ENCODE data around the gene GSG1L. TPM values are rescaled to one million over a fixed set of nuclear protein-coding genes. Genes with fewer than 3 reads are reported as not detected.

GSG1L gene
- total RNA-seq, 1 donor from 2014 or later: not detected

DNA sequence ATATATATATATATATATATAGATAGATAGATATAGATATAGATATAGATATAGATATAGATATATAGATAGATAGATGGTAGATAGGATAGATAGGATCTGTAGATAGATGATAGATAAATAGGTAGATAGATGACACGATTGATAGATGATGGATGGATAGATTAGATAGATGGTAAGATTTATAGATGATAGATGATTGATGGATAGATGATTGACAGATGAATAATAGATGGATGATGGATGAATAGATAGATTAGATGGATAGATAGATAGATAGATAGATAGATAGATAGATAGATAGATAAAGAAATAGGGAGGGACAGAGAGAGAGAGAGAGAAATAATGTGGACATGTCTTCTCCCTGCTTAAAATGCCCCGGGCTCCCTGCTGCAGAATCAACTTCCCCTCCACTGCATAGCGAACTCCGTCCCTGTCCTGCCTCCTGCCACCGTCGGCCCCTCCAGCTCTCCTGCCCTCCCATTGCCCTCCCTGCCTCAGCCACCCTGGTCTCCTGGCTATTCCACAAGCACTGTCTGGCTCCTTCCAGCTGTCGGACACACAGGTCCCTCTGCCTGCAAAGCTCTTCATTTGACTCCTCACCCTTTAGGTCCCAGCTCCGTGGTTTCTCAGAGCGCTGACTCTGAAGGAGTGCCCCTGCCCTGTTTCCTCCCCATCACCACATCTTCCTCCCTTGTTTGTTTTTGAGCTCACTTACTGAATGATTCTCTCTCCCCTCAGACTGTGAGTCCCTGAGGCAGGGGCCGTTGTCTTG is 259.6 kb downstream of the GSG1L start:
- no peaks in the 10 kb centered on the region for H3K36me3 ChIP-seq
- H3K9me3 ChIP-seq: no peaks in the 10 kb centered on the region
- no peak overlapping the region for H3K27ac ChIP-seq
- H3K4me1 ChIP-seq: no peaks in the 10 kb centered on the region
- intact Hi-C loops (cut with DNase I): no loop called here
- no peak for DNase-seq (ENCODE audit: low spot score in 2 of 2)
- H3K4me3 ChIP-seq: no peak overlapping the region
- TF ChIP-seq, protein P1, sequence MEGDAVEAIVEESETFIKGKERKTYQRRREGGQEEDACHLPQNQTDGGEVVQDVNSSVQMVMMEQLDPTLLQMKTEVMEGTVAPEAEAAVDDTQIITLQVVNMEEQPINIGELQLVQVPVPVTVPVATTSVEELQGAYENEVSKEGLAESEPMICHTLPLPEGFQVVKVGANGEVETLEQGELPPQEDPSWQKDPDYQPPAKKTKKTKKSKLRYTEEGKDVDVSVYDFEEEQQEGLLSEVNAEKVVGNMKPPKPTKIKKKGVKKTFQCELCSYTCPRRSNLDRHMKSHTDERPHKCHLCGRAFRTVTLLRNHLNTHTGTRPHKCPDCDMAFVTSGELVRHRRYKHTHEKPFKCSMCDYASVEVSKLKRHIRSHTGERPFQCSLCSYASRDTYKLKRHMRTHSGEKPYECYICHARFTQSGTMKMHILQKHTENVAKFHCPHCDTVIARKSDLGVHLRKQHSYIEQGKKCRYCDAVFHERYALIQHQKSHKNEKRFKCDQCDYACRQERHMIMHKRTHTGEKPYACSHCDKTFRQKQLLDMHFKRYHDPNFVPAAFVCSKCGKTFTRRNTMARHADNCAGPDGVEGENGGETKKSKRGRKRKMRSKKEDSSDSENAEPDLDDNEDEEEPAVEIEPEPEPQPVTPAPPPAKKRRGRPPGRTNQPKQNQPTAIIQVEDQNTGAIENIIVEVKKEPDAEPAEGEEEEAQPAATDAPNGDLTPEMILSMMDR (IDR thresholded peaks at IDR 0.05): no peak
- no peaks in the 10 kb centered on the region for H3K27me3 ChIP-seq

DNA sequence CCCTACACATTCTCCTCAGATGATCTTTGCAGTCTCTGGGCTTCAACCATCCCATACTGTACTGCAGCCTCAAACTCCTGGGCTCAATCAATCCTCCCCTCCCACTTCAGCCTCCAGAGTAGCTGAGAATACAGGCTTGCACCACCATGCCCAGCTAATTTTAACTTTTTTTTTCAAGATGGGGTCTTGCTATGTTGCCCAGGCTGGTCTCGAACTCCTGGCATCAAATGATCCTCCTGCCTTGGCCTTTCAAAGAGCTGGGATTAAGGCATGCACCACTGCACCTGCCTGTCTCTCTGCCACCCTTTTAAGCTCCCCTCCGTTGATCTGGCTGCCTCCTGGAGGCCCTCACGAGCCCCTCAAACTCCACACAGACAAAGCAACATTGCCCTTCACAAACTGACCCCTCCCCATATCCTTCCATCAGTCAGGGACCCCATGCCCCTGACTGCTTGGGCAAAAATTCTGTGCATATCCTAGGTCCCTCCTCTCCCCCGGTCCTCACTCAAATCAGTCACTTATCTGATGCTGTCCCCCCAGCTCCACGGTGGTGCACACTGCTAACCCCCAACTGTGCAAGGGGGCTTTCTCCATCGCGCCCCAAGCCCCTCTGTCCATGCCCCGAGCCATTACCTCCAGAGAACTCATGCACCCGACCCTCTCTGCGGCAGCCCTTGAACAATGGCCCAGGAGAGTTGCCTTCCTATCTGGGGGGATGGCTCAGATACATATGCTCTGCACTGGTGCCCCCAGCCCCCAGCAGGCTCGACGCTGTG is 260.7 kb downstream of the GSG1L start:
- no peak for DNase-seq (ENCODE audit: low spot score in 2 of 2)
- Histone ChIP-seq H3K27me3 (no peaks in the 10 kb centered on the region), H3K9me3 (no peaks in the 10 kb centered on the region), H3K4me1 (no peaks in the 10 kb centered on the region), H3K36me3 (no peaks in the 10 kb centered on the region), H3K27ac (no peak overlapping the region), H3K4me3 (no peak overlapping the region)
- TF ChIP-seq, protein P1 (IDR thresholded peaks at IDR 0.05): no peak
- intact Hi-C loops (cut with DNase I): no loop called here

DNA sequence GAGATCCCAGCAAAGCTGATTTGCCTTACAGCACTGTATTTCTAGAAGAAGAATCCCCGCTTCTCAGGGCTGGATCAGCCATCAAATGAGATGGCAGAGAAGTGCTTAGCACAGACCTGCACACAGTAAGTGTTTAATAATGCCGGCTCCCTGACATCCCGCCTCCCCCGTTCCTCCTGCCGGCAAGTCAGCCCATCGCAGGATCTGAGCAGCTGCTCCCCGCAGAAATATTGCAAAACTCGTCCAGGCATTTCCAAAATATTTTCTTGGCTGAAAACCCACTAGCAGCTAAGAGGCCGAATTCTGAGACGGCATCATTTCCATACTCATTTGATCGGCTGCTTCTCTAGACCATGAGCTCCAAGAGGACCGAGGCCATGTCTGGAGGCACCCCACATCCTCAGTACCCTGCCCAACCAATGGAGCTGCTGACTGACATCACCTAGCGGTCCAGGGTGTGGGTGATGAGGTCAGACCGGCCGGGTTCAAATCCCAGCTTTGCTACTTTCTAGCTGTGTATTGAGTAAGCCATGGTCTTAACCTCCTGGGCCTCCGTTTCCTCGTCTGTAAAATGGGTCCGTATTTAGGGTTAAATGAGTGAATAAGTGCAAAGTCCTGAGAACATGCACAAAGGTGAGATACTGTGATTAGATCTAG is 262.1 kb downstream of the GSG1L start:
- no peak overlapping the region for H3K4me3 ChIP-seq
- H3K27ac ChIP-seq: no peak overlapping the region
- TF ChIP-seq, protein P1 (IDR thresholded peaks at IDR 0.05): no peak
- no peaks in the 10 kb centered on the region for H3K36me3 ChIP-seq
- intact Hi-C loops (cut with DNase I): no loop called here
- H3K9me3 ChIP-seq: no peaks in the 10 kb centered on the region
- no peak for DNase-seq (ENCODE audit: low spot score in 2 of 2)
- H3K4me1 ChIP-seq: no peaks in the 10 kb centered on the region
- no peaks in the 10 kb centered on the region for H3K27me3 ChIP-seq

DNA sequence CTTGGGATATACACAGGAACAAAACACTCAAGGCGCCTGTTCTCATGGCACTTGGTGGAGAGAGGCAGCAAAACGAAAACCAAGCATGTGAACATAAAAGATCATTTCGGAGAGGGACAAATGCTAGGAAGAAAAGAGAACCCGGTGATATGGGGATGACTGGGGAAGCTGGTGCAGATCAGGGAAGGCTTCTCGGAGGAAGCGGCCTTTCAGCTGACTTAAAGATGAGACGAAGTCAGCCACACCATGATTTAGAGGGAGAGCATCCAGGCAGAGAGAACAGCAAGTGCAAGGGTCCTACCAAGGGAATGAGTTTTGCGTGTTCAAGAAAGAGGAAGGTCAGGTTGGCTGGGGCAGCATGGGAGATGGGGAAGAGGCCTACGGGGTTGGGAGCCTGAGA is 262.7 kb downstream of the GSG1L start:
- intact Hi-C loops (cut with DNase I): no loop called here
- H3K36me3 ChIP-seq: no peaks in the 10 kb centered on the region

DNA sequence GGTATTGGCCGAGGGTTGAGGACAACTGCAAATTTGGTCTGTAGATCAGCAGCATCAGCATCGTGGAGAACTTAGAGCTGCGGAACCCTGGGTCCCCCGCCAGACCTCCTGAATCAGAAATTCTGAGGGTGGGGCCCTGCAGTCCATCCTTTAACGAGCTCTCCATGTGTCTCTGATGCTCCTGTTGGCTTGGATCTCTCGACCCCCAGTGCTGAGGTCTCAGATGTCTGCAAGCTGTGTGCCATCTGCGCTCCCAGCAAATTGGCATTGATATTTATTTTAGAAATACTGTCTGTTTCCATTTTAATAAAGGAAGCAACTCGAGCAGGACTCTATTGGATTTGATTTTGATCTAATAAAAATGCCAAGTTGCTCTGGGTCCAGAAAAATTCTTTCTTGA is 263.6 kb downstream of the GSG1L start:
- DNase-seq (ENCODE audit: low spot score in 2 of 2): no peak
- Histone ChIP-seq H3K27me3 (no peaks in the 10 kb centered on the region), H3K4me1 (no peaks in the 10 kb centered on the region), H3K9me3 (no peaks in the 10 kb centered on the region), H3K36me3 (no peaks in the 10 kb centered on the region), H3K27ac (no peak overlapping the region), H3K4me3 (no peak overlapping the region)
- intact Hi-C loops (cut with DNase I): no loop called here
- TF ChIP-seq, protein P1 (IDR thresholded peaks at IDR 0.05): no peak

More for the DNA sequence above, 262.7 kb downstream of the GSG1L start:
- Histone ChIP-seq H3K27me3 (no peaks in the 10 kb centered on the region), H3K9me3 (no peaks in the 10 kb centered on the region), H3K4me1 (no peaks in the 10 kb centered on the region), H3K27ac (no peak overlapping the region), H3K4me3 (no peak overlapping the region)
- TF ChIP-seq, protein P1 (IDR thresholded peaks at IDR 0.05): no peak
- DNase-seq (ENCODE audit: low spot score in 2 of 2): no peak
